Activated B cell treated with CpG ODN at 0.5 μM for 24 hours (primary cell): ENCODE measurements around the gene FAM174A. TPM values are rescaled to one million over a fixed set of nuclear protein-coding genes. Genes with fewer than 3 reads are reported as not detected.

Experiments used
- ATAC-seq: fragments of 200-7000 bp; cut with Tn5 transposase; one replicate; pipeline ENCODE4 v1.10.0; 2021; ENCODE audit warnings: low read depth, mild to moderate bottlenecking, moderate library complexity
- CTCF ChIA-PET: fragments of 350-600 bp; sonication (Branson Sonifier 250); formaldehyde crosslinking; loops from one replicate; lab custom pipeline; 2021; ENCODE audit warnings: antibody characterized with exemption; lab: Charles Lee
- POLR2A ChIA-PET: fragments of 350-600 bp; sonication (Branson Sonifier 250); formaldehyde crosslinking; loops from one replicate; lab custom pipeline; 2021; ENCODE audit warnings: antibody characterized with exemption; lab: Charles Lee
- DNase-seq: peaks from one replicate; pipeline ENCODE4 v3.0.0; 2022
- H3K27ac Mint-ChIP-seq: one replicate; pipeline ENCODE4 v1.8.0; 2020; ENCODE audit warnings: mixed read lengths
- H3K27me3 Mint-ChIP-seq: one replicate; pipeline ENCODE4 v1.8.0; 2021; ENCODE audit warnings: mixed read lengths
- H3K36me3 Mint-ChIP-seq: one replicate; pipeline ENCODE4 v1.8.0; 2021; ENCODE audit warnings: low read depth, mixed read lengths
- H3K4me1 Mint-ChIP-seq: one replicate; pipeline ENCODE4 v1.8.0; 2021; ENCODE audit warnings: mixed read lengths
- H3K4me3 Mint-ChIP-seq: one replicate; pipeline ENCODE4 v1.8.0; 2020; ENCODE audit warnings: mild to moderate bottlenecking, mixed read lengths
- H3K9me3 Mint-ChIP-seq: one replicate; pipeline ENCODE4 v1.8.0; 2020; ENCODE audit warnings: mixed read lengths
- intact Hi-C: fragments of 100-400 bp; cut with micrococcal nuclease; formaldehyde crosslinking; loops from one replicate; pipeline ENCODE4 v1.15.1; 2024
- total RNA-seq: library from RNA; stranded (reverse); gene quantifications from 2 replicates; pipeline ENCODE4 v1.2.3, GENCODE V29; 2022
- TF ChIP-seq, protein P1 (sequence below): fragments of 200-600 bp; IDR thresholded peaks from one replicate; pipeline ENCODE4 v1.8.0; 2022; ENCODE audit warnings: antibody characterized with exemption, mild to moderate bottlenecking

FAM174A gene
- total RNA-seq, 1 donor from 2014 or later: 5.2 TPM

DNA sequence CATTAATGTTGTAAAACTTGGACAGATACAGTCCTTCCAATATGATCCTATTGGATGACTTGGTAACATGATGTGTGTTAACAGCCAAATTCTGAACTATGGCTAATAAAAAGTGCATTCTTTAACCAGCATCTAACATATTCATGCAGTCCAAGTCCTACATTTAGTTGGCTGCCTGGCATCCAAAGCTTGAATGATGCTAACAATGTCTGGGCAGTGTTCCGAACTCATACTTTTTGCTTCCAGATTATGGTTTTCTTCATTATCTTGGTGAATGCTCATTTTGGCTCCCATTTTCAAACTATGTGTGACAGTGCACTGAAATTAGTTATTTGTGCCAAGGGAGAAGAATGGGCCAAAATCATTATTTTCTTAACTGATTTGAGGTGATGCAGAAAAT is 2.8 kb downstream of the FAM174A start:
- peaks cover 21% of the 10 kb centered on the region for H3K4me1 Mint-ChIP-seq
- DNase-seq (no peak), ATAC-seq (no peak)
- H3K27ac Mint-ChIP-seq: no peak overlapping the region
- no peaks in the 10 kb centered on the region for H3K27me3 Mint-ChIP-seq
- intact Hi-C loops: loop anchor here (5.0 kb wide), 2 partner anchors 239 to 289 kb away; no protein-coding TSS in a partner anchor
- TF ChIP-seq, protein P1, sequence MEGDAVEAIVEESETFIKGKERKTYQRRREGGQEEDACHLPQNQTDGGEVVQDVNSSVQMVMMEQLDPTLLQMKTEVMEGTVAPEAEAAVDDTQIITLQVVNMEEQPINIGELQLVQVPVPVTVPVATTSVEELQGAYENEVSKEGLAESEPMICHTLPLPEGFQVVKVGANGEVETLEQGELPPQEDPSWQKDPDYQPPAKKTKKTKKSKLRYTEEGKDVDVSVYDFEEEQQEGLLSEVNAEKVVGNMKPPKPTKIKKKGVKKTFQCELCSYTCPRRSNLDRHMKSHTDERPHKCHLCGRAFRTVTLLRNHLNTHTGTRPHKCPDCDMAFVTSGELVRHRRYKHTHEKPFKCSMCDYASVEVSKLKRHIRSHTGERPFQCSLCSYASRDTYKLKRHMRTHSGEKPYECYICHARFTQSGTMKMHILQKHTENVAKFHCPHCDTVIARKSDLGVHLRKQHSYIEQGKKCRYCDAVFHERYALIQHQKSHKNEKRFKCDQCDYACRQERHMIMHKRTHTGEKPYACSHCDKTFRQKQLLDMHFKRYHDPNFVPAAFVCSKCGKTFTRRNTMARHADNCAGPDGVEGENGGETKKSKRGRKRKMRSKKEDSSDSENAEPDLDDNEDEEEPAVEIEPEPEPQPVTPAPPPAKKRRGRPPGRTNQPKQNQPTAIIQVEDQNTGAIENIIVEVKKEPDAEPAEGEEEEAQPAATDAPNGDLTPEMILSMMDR: no peak
- ChIA-PET POLR2A (no interaction called here), CTCF (no interaction called here)
- no peak overlapping the region for H3K4me3 Mint-ChIP-seq
- H3K36me3 Mint-ChIP-seq: peaks cover 9% of the 10 kb centered on the region
- H3K9me3 Mint-ChIP-seq: no peaks in the 10 kb centered on the region

DNA sequence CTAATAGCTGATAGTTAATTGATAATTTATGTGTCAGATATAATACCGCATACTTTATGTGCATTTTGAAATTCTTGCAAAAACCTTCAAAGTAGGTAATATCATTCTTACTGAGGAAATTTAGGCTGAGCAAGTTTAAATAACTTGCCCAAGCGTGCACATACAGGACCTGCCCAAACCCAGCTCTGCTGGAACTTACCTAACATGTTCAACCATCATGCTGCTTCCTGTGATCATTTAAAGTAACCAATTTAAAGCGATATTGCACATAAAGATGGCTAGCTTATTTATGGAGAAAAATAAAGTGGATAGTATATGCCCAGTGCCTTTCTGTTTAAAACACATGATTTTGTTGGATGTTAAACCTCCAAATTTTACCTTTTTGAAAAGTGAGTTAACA is 4.3 kb downstream of the FAM174A start:
- CTCF ChIA-PET: no interaction called here
- TF ChIP-seq, protein P1: no peak
- Mint-ChIP-seq H3K36me3 (peaks cover 9% of the 10 kb centered on the region), H3K4me3 (no peak overlapping the region), H3K9me3 (no peaks in the 10 kb centered on the region), H3K4me1 (peaks cover 21% of the 10 kb centered on the region), H3K27ac (no peak overlapping the region), H3K27me3 (no peaks in the 10 kb centered on the region)
- POLR2A ChIA-PET: no interaction called here
- intact Hi-C loops: loop anchor here (5.0 kb wide), 2 partner anchors 238 to 288 kb away; no protein-coding TSS in a partner anchor
- no peak for ATAC-seq
- DNase-seq: no peak

DNA sequence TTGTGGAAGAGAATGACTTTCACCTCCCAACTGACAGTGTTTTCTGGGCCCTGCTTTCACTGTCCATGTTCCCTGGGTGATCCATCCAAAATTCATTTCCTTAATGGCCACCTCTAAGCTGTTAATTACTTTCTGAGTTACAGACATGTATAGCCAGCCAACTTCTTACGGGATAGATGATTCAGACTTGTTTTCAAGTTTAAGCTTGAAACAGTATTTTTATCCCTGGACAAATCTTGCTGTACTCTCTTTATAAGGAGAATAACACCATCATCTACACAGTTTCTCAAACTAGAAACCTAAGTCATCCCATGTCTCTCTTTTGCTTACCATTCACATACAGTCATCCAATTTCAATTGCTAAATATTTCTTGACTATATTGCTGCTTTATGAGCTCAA is 6.9 kb downstream of the FAM174A start:
- DNase-seq: no peak
- Mint-ChIP-seq H3K4me1 (no peaks in the 10 kb centered on the region), H3K36me3 (no peaks in the 10 kb centered on the region), H3K27ac (no peak overlapping the region), H3K27me3 (no peaks in the 10 kb centered on the region), H3K4me3 (no peak overlapping the region), H3K9me3 (no peaks in the 10 kb centered on the region)
- CTCF ChIA-PET: no interaction called here
- intact Hi-C loops: no loop called here
- no peak for ATAC-seq
- TF ChIP-seq, protein P1: no peak
- POLR2A ChIA-PET: no interaction called here

DNA sequence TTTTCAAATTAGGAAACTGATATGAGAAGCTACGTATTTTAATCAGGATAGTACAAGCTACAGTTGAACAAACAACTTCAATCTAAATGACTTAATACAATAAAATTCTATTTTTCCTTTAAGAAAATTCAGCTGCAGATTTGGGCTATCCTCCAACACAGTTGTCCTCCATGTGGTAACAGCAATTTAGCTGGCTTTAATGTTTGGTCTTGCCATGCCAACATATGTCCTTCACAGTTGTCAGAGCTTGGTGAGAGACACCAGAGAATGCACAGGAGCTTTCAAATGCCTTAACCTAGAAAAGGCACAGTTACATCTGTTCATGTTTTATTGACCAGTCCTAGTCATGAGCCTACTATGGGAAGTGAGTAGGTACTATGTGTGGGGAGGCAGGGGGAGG is 10.8 kb downstream of the FAM174A start:
- intact Hi-C loops: loop anchor here (5.0 kb wide), 1 partner anchor 36 kb away; no protein-coding TSS in a partner anchor
- ChIA-PET CTCF (no interaction called here), POLR2A (no interaction called here)
- H3K4me1 Mint-ChIP-seq: peaks cover 3% of the 10 kb centered on the region
- no peaks in the 10 kb centered on the region for H3K36me3 Mint-ChIP-seq
- H3K27ac Mint-ChIP-seq: no peak overlapping the region
- no peaks in the 10 kb centered on the region for H3K27me3 Mint-ChIP-seq
- no peak overlapping the region for H3K4me3 Mint-ChIP-seq
- no peaks in the 10 kb centered on the region for H3K9me3 Mint-ChIP-seq
- TF ChIP-seq, protein P1: no peak
- DNase-seq (no peak), ATAC-seq (no peak)

DNA sequence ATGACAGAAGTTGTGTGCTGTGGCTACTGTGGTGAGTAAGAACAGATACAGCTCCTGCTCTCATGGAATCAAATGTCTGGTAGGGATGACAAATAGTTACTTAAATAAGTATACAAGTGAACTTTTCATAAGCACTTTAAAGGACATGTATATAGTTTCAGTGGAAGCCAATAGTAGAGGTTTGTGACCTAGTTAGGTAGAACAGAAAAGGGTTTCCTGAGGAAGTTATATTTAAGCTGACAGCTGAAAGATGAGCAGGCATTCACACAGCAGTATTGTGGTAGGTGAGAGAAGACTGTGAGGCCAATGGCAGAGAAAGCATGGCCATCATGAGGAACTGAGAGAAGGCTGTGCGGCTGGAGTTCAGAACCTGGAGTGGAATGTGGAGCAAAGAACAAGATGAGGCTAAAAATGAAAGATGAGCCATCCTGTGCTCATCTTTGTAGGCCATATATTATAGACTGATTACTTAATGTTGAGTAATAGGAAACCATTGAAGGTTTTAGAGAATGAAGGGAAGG is 15.4 kb downstream of the FAM174A start:
- Mint-ChIP-seq H3K36me3 (no peaks in the 10 kb centered on the region), H3K9me3 (no peaks in the 10 kb centered on the region), H3K4me1 (peaks cover 3% of the 10 kb centered on the region), H3K4me3 (no peak overlapping the region), H3K27me3 (no peaks in the 10 kb centered on the region), H3K27ac (no peak overlapping the region)
- TF ChIP-seq, protein P1: no peak
- DNase-seq (no peak), ATAC-seq (no peak)
- CTCF ChIA-PET: no interaction called here
- intact Hi-C loops: no loop called here
- POLR2A ChIA-PET: no interaction called here
